Measurements from ENCODE around the gene MYD88. TPM values are rescaled to one million over a fixed set of nuclear protein-coding genes. Genes with fewer than 3 reads are reported as not detected.

Gene MYD88
- polyA plus RNA-seq, 3 donors: 286 to 427 (median 398) TPM

DNA sequence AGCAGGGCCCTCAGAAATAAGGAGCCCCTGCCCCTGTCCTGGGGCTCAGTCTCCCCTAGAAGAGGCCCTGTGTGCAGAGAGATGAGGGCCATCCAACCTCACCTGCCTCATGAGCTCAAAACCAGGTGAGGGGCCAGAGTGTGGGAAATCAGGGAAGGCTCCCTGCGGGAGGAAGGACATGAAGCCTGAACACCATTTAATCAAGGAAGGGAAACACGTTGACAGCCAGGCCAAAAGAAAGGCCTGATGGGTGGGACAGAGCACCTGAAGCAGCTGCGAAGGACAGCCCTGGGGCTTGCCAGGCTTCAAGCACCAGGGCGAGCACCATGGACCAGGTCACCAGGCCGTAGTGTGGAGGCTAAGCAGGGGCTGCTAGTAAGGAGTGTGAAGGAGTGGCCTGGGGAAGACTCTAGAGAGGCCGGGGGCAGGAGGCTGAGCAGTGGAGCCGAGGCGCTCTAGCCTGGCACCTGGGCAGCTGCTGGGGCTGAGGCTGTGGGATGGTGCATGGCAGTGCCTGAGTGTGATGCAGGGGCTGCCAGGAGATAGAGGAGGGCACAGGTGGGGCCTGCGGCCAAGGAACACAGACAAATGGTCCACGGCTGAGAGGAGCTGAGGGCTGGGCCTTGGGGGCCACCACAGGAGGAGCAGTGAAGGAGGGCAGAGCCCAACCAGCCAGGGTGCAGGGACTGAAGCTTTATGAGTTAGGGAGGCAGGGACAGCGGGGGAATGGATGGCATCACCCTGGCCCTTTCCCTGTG lies 17.6 kb upstream of the MYD88 start:
- peaks cover 60 to 78% of the 10 kb centered on the region in 2 donors for H3K36me3 ChIP-seq (replicated peaks in 1 of 2; ENCODE audit: control insufficient read depth in 1 of 2, insufficient read depth in 2 of 2, low read length in 2 of 2)

DNA sequence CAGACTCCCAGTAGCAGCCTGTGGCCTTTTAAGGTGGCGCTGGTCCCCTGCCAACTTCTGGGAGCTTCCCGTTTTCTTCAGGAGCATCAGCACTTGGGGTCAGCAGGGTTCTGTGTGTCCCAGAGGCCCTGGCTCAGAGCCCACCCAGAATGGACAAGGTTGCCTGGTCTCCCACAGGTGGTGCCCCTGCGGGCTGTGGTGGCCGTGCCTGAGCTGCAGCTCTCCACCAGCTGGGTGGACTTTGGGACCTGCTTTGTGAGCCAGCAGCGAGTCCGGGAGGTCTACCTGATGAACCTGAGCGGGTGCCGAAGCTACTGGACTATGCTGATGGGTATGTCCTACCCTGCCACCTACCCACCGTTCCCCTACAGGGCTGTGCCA lies 17.0 kb upstream of the MYD88 start:
- Histone ChIP-seq H3K9me3 (replicated peaks in 1 of 2; ENCODE audit: control insufficient read depth in 1 of 2, insufficient read depth in 1 of 2, low read length in 2 of 2) (no peaks in the 10 kb centered on the region), H3K4me2 (replicated peaks; ENCODE audit: extremely low read depth, low read length, poor library complexity, severe bottlenecking) (no peak overlapping the region), H3K4me1 (ENCODE audit: control insufficient read depth in 1 of 2, insufficient read depth in 2 of 2, low read length in 2 of 2) (peaks cover 0 to 5% of the 10 kb centered on the region in 2 donors), H3K27ac (ENCODE audit: low read depth in 1 of 2, low read length in 2 of 2) (no peak overlapping the region), H3K9ac (ENCODE audit: insufficient read depth, low read length, poor library complexity, severe bottlenecking) (no peak overlapping the region), H3K4me3 (replicated peaks in 1 of 3; ENCODE audit: low read depth in 2 of 3, low read length in 3 of 3) (no peak overlapping the region), H3K36me3 (replicated peaks in 1 of 2; ENCODE audit: control insufficient read depth in 1 of 2, insufficient read depth in 2 of 2, low read length in 2 of 2) (peaks cover 66 to 84% of the 10 kb centered on the region in 2 donors), H2AFZ (ENCODE audit: insufficient read depth, low read depth, low read length, poor library complexity, severe bottlenecking) (no peak overlapping the region), H3K27me3 (ENCODE audit: control insufficient read depth in 2 of 2, insufficient read depth in 2 of 2, low read length in 2 of 2) (no peaks in the 10 kb centered on the region), H3K79me2 (ENCODE audit: insufficient read depth, low read length) (no peaks in the 10 kb centered on the region), H4K20me1 (ENCODE audit: insufficient read depth, low read length) (peaks cover 96% of the 10 kb centered on the region)
- H3K4me1 Mint-ChIP-seq: peaks cover 10% of the 10 kb centered on the region
- peaks cover 0 to 2% (median 0%) of the 10 kb centered on the region in 3 donors for H3K27me3 Mint-ChIP-seq (ENCODE audit: low read depth in 3 of 3)
- H3K36me3 Mint-ChIP-seq: peaks cover 77 to 86% of the 10 kb centered on the region in 2 donors
- TF ChIP-seq CTCF (IDR thresholded peaks at IDR 0.05): no peak
- WGBS (ENCODE audit: insufficient coverage): 100% methylated on average over 2 of the region's 9 CpGs
- no peaks in the 10 kb centered on the region for H3K9me3 Mint-ChIP-seq
- no peak for DNase-seq
- H3K4me3 Mint-ChIP-seq: no peak overlapping the region
- H3K27ac Mint-ChIP-seq: no peak overlapping the region
- intact Hi-C loops (cut with micrococcal nuclease): no loop called here

More for the DNA sequence above, 17.6 kb upstream of the MYD88 start:
- Histone ChIP-seq H4K20me1 (ENCODE audit: insufficient read depth, low read length) (peaks cover 91% of the 10 kb centered on the region), H3K79me2 (ENCODE audit: insufficient read depth, low read length) (no peaks in the 10 kb centered on the region), H3K27me3 (ENCODE audit: control insufficient read depth in 2 of 2, insufficient read depth in 2 of 2, low read length in 2 of 2) (no peaks in the 10 kb centered on the region), H3K27ac (ENCODE audit: low read depth in 1 of 2, low read length in 2 of 2) (no peak overlapping the region), H3K9me3 (replicated peaks in 1 of 2; ENCODE audit: control insufficient read depth in 1 of 2, insufficient read depth in 1 of 2, low read length in 2 of 2) (no peaks in the 10 kb centered on the region), H3K9ac (ENCODE audit: insufficient read depth, low read length, poor library complexity, severe bottlenecking) (no peak overlapping the region), H2AFZ (ENCODE audit: insufficient read depth, low read depth, low read length, poor library complexity, severe bottlenecking) (no peak overlapping the region), H3K4me2 (replicated peaks; ENCODE audit: extremely low read depth, low read length, poor library complexity, severe bottlenecking) (no peak overlapping the region), H3K4me3 (replicated peaks in 1 of 3; ENCODE audit: low read depth in 2 of 3, low read length in 3 of 3) (no peak overlapping the region), H3K4me1 (ENCODE audit: control insufficient read depth in 1 of 2, insufficient read depth in 2 of 2, low read length in 2 of 2) (peaks cover 0 to 5% of the 10 kb centered on the region in 2 donors)
- intact Hi-C loops (cut with micrococcal nuclease): no loop called here
- WGBS (ENCODE audit: insufficient coverage): 94% methylated on average over 11 of the region's 11 CpGs
- peaks cover 10% of the 10 kb centered on the region for H3K4me1 Mint-ChIP-seq
- no peak for DNase-seq
- peak overlapping the region in 3 of 7 donors; percentile 32 to 59 (median 46) for H3K27ac Mint-ChIP-seq
- no peak for TF ChIP-seq CTCF (IDR thresholded peaks at IDR 0.05)
- peaks cover 72 to 80% of the 10 kb centered on the region in 2 donors for H3K36me3 Mint-ChIP-seq
- H3K9me3 Mint-ChIP-seq: no peaks in the 10 kb centered on the region
- peaks cover 0 to 7% (median 1%) of the 10 kb centered on the region in 3 donors for H3K27me3 Mint-ChIP-seq (ENCODE audit: low read depth in 3 of 3)
- H3K4me3 Mint-ChIP-seq: no peak overlapping the region

All from CD14-positive monocyte (primary cell).